HepG2 (cell line): Measurements from ENCODE around the gene EPN2. TPM values are rescaled to one million over a fixed set of nuclear protein-coding genes. Genes with fewer than 3 reads are reported as not detected.

Experiments
- CENPX ChIP-seq: sonication (generic); formaldehyde crosslinking; IDR thresholded peaks from 2 replicates; pipeline ENCODE4 v1.9.0; 2021; ENCODE audit warnings: mild to moderate bottlenecking, missing genetic modification reagents, moderate library complexity
- EEA1 ChIP-seq: sonication (generic); formaldehyde crosslinking; IDR thresholded peaks from 2 replicates; pipeline ENCODE4 v1.5.1; 2020; ENCODE audit warnings: mild to moderate bottlenecking, missing genetic modification reagents, borderline replicate concordance
- FOXA1 ChIP-seq, 2 experiments: fragments of 450-650 bp in 1 of 2; sonication (generic) in 1 of 2; formaldehyde crosslinking in 1 of 2; IDR thresholded peaks; 2 replicates each; pipeline versions ENCODE4 v1.4.0 to v1.6.1; 2016 to 2020; ENCODE audit warnings: missing genetic modification reagents in 1 of 2
- FOXK2 ChIP-seq: fragments of 450-650 bp; IDR thresholded peaks from 2 replicates; pipeline ENCODE4 v1.6.1; 2016
- JDP2 ChIP-seq: sonication (generic); formaldehyde crosslinking; IDR thresholded peaks from 2 replicates; pipeline ENCODE4 v1.8.1; 2022; ENCODE audit warnings: missing genetic modification reagents, borderline replicate concordance
- MAZ ChIP-seq, 2 experiments: sonication (generic) in 1 of 2; formaldehyde crosslinking in 1 of 2; IDR thresholded peaks; 2 replicates each; pipeline versions ENCODE4 v1.5.0 to v1.6.1; 2012 to 2020; ENCODE audit warnings: low read depth in 2 of 2, mild to moderate bottlenecking in 2 of 2, borderline replicate concordance in 1 of 2, improper control_type of control experiment in 1 of 2, low read length in 1 of 2, missing genetic modification reagents in 1 of 2, moderate library complexity in 1 of 2
- NKX3-1 ChIP-seq: sonication (generic); formaldehyde crosslinking; IDR thresholded peaks from 2 replicates; pipeline ENCODE4 v1.5.0; 2020; ENCODE audit warnings: missing genetic modification reagents
- RFX1 ChIP-seq: fragments of 450-650 bp; IDR thresholded peaks from 2 replicates; pipeline ENCODE4 v1.6.1; 2017
- SMARCC2 ChIP-seq: fragments of 450-650 bp; IDR thresholded peaks from 2 replicates; pipeline ENCODE4 v1.6.1; 2017; ENCODE audit warnings: antibody characterized with exemption, mild to moderate bottlenecking
- SP4 ChIP-seq: sonication (generic); formaldehyde crosslinking; IDR thresholded peaks from 2 replicates; pipeline ENCODE4 v1.8.1; 2023; ENCODE audit warnings: mild to moderate bottlenecking, missing genetic modification reagents
- SSRP1 ChIP-seq: IDR thresholded peaks from 2 replicates; pipeline ENCODE4 v1.6.1; 2016; ENCODE audit warnings: control low read depth
- ZFP36L2 ChIP-seq: sonication (generic); formaldehyde crosslinking; IDR thresholded peaks from 2 replicates; pipeline ENCODE4 v1.4.0; 2020; ENCODE audit warnings: missing genetic modification reagents
- ZNF101 ChIP-seq: sonication (generic); formaldehyde crosslinking; IDR thresholded peaks from 2 replicates; pipeline ENCODE4 v1.4.0; 2020; ENCODE audit warnings: mild to moderate bottlenecking, low read depth, missing genetic modification reagents, borderline replicate concordance
- ZNF260 ChIP-seq: sonication (generic); formaldehyde crosslinking; IDR thresholded peaks from 2 replicates; pipeline ENCODE4 v1.4.0; 2020; ENCODE audit warnings: missing genetic modification reagents, low read depth, mild to moderate bottlenecking, borderline replicate concordance
- ZNF282 ChIP-seq: fragments of 450-650 bp; IDR thresholded peaks from 2 replicates; pipeline ENCODE4 v1.6.1; 2018; ENCODE audit not compliant: partially characterized antibody
- ZNF451 ChIP-seq: sonication (generic); formaldehyde crosslinking; IDR thresholded peaks from 2 replicates; pipeline ENCODE4 v1.5.0; 2020; ENCODE audit warnings: mild to moderate bottlenecking, missing genetic modification reagents
- ZNF749 ChIP-seq: sonication (generic); formaldehyde crosslinking; IDR thresholded peaks from 2 replicates; pipeline ENCODE4 v1.8.0; 2022; ENCODE audit warnings: mild to moderate bottlenecking, missing genetic modification reagents, moderate library complexity, borderline replicate concordance
- ZNF792 ChIP-seq: IDR thresholded peaks from 2 replicates; pipeline ENCODE4 v1.6.1; 2016
- ZNF816 ChIP-seq: sonication (generic); formaldehyde crosslinking; IDR thresholded peaks from 2 replicates; pipeline ENCODE4 v1.8.0; 2022; ENCODE audit warnings: missing genetic modification reagents, mild to moderate bottlenecking, borderline replicate concordance
- ZNF878 ChIP-seq: sonication (generic); formaldehyde crosslinking; IDR thresholded peaks from 2 replicates; pipeline ENCODE4 v1.8.1; 2023; ENCODE audit warnings: mild to moderate bottlenecking, missing genetic modification reagents, moderate library complexity
- polyA plus RNA-seq, 8 experiments: library from polyadenylated mRNA; depleted of rRNA in 3 of 8; stranded (reverse) in 7 of 8; unstranded in 1 of 8; fragments of >200 nt; fragmentation: Illumina TruSeq in 4 of 8; extraction: Trizol in 4 of 8; gene quantifications; 2 replicates each; pipeline versions ENCODE4 v1.2.1 to v1.2.3, GENCODE V29; 2011 to 2016; ENCODE audit warnings: low read depth in 4 of 8, missing spikeins in 1 of 8, mixed read lengths in 1 of 8; ENCODE audit not compliant: insufficient read depth in 1 of 8
- total RNA-seq, 5 experiments: library from RNA; depleted of rRNA; stranded (reverse); fragments of >200 nt; fragmentation: Illumina TruSeq; extraction: Trizol; gene quantifications; 2 replicates each; pipeline ENCODE4 v1.2.3, GENCODE V29; 2016; ENCODE audit warnings: low read depth in 1 of 5
- TF ChIP-seq, protein P1 (sequence below): sonication (generic); formaldehyde crosslinking; IDR thresholded peaks from 2 replicates; pipeline ENCODE4 v1.5.0; 2020; ENCODE audit warnings: mild to moderate bottlenecking, low read depth, missing genetic modification reagents, borderline replicate concordance
- TF ChIP-seq, protein P2 (sequence below): sonication (generic); formaldehyde crosslinking; IDR thresholded peaks from 2 replicates; pipeline ENCODE4 v1.4.0; 2020; ENCODE audit warnings: missing genetic modification reagents, borderline replicate concordance
- TF ChIP-seq, protein P3 (sequence below): IDR thresholded peaks from 2 replicates; pipeline ENCODE4 v1.6.1; 2018; ENCODE audit warnings: missing genetic modification reagents, mild to moderate bottlenecking, missing compliant biosample characterization

The EPN2 gene
- total and polyA plus RNA-seq, 2 of the 13 experiments (the other 11 are each of a cell fraction or from before 2014, with no cell fraction given), result 7.8 to 19.2 TPM

DNA sequence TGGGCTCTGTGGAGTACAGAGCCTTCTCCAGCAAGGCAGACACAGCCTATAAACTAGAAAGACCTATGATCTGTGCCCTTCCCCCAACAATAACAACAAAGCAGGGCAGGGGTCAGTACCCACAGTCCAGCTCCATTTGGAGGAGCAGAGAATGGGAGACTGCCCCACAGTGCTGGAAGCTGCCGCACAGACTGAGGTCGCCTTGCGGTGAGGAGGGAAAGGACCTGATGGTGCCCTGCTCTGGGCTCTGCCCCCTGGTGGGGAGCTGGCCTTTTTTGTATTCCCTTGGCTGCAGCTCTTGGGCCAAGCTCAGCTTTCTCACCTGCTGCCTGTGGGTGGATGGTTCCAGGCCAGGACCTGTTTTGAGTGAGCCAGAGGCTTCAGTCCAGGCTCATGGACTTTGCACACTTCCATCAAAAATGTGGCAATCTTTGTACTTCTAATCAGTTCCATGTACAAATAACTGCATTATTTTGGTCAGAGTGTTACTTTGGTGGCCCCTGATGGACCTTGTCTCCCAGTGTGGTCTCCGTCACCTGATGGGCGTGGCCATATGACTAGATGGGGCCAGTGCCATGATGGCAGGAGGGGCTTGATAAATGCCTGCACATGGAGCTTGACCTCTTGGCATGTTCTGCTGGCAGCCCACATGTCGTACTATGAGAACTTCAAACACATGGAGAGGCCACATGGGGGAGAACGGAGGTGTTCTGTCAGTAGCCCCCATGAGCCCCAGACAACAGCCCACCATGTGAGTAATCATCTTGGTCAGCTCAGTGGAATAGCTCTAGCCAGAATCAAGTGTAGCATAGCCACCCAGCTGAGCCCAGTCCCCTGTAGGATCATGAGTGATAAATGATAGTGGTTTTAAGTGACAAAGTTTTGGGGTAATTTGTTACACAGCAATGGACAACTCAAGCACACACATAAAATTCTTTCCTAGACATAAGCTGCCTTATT lies 101.1 kb downstream of the EPN2 start (continued):
- TF ChIP-seq, protein P1, sequence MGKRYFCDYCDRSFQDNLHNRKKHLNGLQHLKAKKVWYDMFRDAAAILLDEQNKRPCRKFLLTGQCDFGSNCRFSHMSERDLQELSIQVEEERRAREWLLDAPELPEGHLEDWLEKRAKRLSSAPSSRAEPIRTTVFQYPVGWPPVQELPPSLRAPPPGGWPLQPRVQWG (CRISPR knock-in tag), result no peak
- TF ChIP-seq FOXA1 (IDR thresholded peaks at IDR 0.05) (no peak), FOXA1 (CRISPR knock-in tag; IDR thresholded peaks at IDR 0.05) (peak; percentile 49), ZNF101 (CRISPR knock-in tag) (no peak), ZNF260 (CRISPR knock-in tag) (no peak), ZNF749 (CRISPR knock-in tag) (0 out of 2 replicates have a peak, but pooled peaks have one; percentile 18), JDP2 (CRISPR knock-in tag) (no peak), SMARCC2 (no peak), CENPX (CRISPR knock-in tag) (no peak), ZFP36L2 (no peak), NKX3-1 (CRISPR knock-in tag) (0 out of 2 replicates have a peak, but pooled peaks have one; percentile 33), ZNF878 (CRISPR knock-in tag) (0 out of 2 replicates have a peak, but pooled peaks have one; percentile 37), MAZ (IDR thresholded peaks at IDR 0.05; ENCODE audit: borderline replicate concordance, low read depth, low read length) (no peak), MAZ (CRISPR knock-in tag; IDR thresholded peaks at IDR 0.05; ENCODE audit: low read depth) (no peak), ZNF792 (CRISPR knock-in tag) (peak; percentile 89), ZNF816 (CRISPR knock-in tag) (no peak; the same call in 1 of the 2 replicates), SSRP1 (0 out of 2 replicates have a peak, but pooled peaks have one; percentile 15), SP4 (peak; percentile 45), RFX1 (no peak), EEA1 (CRISPR knock-in tag) (peak; percentile 28; the same call in 1 of the 2 replicates), ZNF451 (CRISPR knock-in tag) (no peak), ZNF282 (no peak), FOXK2 (no peak)
- TF ChIP-seq, protein P2, sequence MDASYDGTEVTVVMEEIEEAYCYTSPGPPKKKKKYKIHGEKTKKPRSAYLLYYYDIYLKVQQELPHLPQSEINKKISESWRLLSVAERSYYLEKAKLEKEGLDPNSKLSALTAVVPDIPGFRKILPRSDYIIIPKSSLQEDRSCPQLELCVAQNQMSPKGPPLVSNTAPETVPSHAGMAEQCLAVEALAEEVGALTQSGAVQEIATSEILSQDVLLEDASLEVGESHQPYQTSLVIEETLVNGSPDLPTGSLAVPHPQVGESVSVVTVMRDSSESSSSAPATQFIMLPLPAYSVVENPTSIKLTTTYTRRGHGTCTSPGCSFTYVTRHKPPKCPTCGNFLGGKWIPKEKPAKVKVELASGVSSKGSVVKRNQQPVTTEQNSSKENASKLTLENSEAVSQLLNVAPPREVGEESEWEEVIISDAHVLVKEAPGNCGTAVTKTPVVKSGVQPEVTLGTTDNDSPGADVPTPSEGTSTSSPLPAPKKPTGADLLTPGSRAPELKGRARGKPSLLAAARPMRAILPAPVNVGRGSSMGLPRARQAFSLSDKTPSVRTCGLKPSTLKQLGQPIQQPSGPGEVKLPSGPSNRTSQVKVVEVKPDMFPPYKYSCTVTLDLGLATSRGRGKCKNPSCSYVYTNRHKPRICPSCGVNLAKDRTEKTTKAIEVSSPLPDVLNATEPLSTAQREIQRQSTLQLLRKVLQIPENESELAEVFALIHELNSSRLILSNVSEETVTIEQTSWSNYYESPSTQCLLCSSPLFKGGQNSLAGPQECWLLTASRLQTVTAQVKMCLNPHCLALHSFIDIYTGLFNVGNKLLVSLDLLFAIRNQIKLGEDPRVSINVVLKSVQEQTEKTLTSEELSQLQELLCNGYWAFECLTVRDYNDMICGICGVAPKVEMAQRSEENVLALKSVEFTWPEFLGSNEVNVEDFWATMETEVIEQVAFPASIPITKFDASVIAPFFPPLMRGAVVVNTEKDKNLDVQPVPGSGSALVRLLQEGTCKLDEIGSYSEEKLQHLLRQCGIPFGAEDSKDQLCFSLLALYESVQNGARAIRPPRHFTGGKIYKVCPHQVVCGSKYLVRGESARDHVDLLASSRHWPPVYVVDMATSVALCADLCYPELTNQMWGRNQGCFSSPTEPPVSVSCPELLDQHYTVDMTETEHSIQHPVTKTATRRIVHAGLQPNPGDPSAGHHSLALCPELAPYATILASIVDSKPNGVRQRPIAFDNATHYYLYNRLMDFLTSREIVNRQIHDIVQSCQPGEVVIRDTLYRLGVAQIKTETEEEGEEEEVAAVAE (CRISPR knock-in tag), result no peak; the same call in 1 of the 2 replicates
- TF ChIP-seq, protein P3, sequence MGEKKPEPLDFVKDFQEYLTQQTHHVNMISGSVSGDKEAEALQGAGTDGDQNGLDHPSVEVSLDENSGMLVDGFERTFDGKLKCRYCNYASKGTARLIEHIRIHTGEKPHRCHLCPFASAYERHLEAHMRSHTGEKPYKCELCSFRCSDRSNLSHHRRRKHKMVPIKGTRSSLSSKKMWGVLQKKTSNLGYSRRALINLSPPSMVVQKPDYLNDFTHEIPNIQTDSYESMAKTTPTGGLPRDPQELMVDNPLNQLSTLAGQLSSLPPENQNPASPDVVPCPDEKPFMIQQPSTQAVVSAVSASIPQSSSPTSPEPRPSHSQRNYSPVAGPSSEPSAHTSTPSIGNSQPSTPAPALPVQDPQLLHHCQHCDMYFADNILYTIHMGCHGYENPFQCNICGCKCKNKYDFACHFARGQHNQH (CRISPR knock-in tag), result no peak; the same call in none of the 2 replicates
